Thoracic aorta (tissue), 2 donors: ENCODE measurements around the gene RWDD4. TPM values are rescaled to one million over a fixed set of nuclear protein-coding genes. Genes with fewer than 3 reads are reported as not detected.

Source experiments
- ATAC-seq: fragments of 150-250 bp; one replicate; pipeline ENCODE4 v1.8.0; 2017; ENCODE audit warnings: low read depth; ENCODE audit not compliant: insufficient number of reproducible peaks, low FRiP score
- DNase-seq: peaks from one replicate; pipeline ENCODE4 v3.0.0-alpha.2; 2020; ENCODE audit warnings: low spot score
- H3K27ac ChIP-seq, 2 donors: fragments of 200-600 bp; sonication (generic); 1 replicate in 1 of 2; 2 replicates in 1 of 2; pipeline ENCODE4 v1.5.1; 2016; ENCODE audit warnings: mild to moderate bottlenecking in 2 of 2, moderate library complexity in 2 of 2
- H3K27me3 ChIP-seq: fragments of 200-600 bp; sonication (generic); replicated peaks from 2 replicates; pipeline ENCODE4 v1.6.0; 2016; ENCODE audit warnings: mild to moderate bottlenecking; ENCODE audit not compliant: insufficient read depth
- H3K36me3 ChIP-seq: fragments of 200-600 bp; sonication (generic); one replicate; pipeline ENCODE4 v1.5.1; 2016
- H3K4me1 ChIP-seq, 2 donors: fragments of 200-600 bp; sonication (generic); 1 replicate in 1 of 2; 2 replicates in 1 of 2; pipeline versions ENCODE4 v1.5.1 to v1.6.0; 2016; ENCODE audit warnings: low read depth in 2 of 2, mild to moderate bottlenecking in 1 of 2; ENCODE audit not compliant: control insufficient read depth in 1 of 2
- H3K4me3 ChIP-seq: fragments of 200-600 bp; sonication (generic); 2 replicates; pipeline ENCODE4 v1.5.1; 2016; ENCODE audit warnings: mild to moderate bottlenecking
- H3K9me3 ChIP-seq: fragments of 200-600 bp; sonication (generic); 2 replicates; pipeline ENCODE4 v1.5.1; 2016
- total RNA-seq, 2 donors: library from RNA; depleted of rRNA; stranded (reverse); fragments of >200 nt; gene quantifications; one replicate each; pipeline versions ENCODE4 v1.1.0 to v1.2.3, GENCODE V29; 2016
- TF ChIP-seq, protein P1 (sequence below): fragments of 200-600 bp; sonication (generic); IDR thresholded peaks from one replicate; pipeline ENCODE4 v1.5.1; 2019; ENCODE audit warnings: antibody characterized with exemption

RWDD4 gene
- total RNA-seq, 2 donors from 2014 or later, result 15.2 to 35.6 TPM

DNA sequence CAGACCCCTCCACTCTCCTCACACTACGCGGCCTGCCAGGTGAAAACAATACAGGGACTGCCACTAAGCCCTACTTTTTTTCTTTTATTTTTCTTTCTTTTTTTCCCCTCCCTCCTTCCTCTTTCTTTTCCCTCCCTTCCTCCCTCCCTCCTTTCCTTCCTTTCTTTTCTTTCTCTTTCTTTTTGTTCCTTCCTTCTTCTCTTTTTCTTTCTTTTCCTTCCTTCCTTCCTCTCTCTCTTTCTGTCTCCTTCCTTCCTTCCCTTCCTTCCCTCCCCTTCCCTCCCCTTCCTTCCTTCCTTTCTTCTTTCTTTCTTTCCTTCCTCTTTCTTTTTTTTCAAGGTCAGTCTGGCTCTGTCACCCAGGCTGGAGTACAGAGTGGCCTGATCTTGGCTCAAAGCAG lies 41.9 kb downstream of the RWDD4 start:
- Histone ChIP-seq H3K27me3 (no peaks in the 10 kb centered on the region), H3K4me1 (no peaks in the 10 kb centered on the region), H3K9me3 (no peaks in the 10 kb centered on the region), H3K4me3 (no peak overlapping the region), H3K36me3 (no peaks in the 10 kb centered on the region), H3K27ac (no peak overlapping the region)
- DNase-seq, result no peak
- TF ChIP-seq, protein P1, sequence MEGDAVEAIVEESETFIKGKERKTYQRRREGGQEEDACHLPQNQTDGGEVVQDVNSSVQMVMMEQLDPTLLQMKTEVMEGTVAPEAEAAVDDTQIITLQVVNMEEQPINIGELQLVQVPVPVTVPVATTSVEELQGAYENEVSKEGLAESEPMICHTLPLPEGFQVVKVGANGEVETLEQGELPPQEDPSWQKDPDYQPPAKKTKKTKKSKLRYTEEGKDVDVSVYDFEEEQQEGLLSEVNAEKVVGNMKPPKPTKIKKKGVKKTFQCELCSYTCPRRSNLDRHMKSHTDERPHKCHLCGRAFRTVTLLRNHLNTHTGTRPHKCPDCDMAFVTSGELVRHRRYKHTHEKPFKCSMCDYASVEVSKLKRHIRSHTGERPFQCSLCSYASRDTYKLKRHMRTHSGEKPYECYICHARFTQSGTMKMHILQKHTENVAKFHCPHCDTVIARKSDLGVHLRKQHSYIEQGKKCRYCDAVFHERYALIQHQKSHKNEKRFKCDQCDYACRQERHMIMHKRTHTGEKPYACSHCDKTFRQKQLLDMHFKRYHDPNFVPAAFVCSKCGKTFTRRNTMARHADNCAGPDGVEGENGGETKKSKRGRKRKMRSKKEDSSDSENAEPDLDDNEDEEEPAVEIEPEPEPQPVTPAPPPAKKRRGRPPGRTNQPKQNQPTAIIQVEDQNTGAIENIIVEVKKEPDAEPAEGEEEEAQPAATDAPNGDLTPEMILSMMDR, result no peak
- no peak for ATAC-seq

DNA sequence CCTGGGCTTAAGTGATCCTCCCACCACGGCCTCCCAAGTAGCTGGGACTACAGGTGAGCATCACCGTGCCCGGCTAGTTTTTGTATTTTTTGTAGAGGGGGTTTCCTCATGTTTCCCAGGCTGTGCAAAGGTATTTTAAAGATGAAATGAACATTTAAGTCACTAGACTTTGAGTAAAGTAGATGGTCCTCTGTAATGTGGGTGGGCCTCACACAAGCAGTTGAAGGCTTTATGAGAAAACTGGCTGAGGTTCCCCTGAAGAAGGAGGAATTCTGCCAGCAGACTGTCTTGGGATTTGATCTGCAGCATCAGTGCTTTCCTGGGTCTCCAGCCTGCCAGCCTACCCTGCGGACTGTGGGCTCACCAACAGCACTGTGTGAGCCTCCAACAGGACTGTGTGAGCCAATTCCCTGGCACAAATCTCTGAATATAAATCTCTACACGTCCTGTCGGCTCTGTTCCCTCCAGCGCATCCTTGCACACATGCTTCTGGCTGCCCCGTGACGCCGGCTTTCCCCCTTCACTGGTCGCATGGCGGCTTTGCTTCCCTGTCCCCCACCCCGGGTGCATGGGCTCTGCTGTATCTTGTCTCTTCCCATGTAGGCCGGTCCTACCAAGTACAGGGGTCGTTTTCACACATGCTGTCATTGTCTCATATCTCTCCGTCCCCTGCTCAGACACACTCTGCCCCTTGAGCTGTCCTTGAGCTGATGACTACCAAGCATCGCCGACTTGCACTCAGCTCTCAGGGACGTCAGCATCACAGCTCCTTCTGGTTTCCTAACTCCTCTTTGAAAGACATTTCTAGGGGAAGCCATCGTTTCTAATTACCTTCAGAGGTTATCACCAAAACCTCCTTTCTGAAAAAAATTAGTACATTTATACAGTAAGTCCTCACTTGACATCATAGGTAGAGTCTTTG lies 46.4 kb downstream of the RWDD4 start:
- no peaks in the 10 kb centered on the region for H3K27me3 ChIP-seq
- H3K4me1 ChIP-seq, result peaks cover 0 to 6% of the 10 kb centered on the region in 2 donors
- DNase-seq, result no peak
- ATAC-seq, result no peak
- H3K4me3 ChIP-seq, result no peak overlapping the region
- H3K27ac ChIP-seq, result no peak overlapping the region
- H3K9me3 ChIP-seq, result no peaks in the 10 kb centered on the region
- TF ChIP-seq, protein P1, result no peak
- H3K36me3 ChIP-seq, result no peaks in the 10 kb centered on the region

DNA sequence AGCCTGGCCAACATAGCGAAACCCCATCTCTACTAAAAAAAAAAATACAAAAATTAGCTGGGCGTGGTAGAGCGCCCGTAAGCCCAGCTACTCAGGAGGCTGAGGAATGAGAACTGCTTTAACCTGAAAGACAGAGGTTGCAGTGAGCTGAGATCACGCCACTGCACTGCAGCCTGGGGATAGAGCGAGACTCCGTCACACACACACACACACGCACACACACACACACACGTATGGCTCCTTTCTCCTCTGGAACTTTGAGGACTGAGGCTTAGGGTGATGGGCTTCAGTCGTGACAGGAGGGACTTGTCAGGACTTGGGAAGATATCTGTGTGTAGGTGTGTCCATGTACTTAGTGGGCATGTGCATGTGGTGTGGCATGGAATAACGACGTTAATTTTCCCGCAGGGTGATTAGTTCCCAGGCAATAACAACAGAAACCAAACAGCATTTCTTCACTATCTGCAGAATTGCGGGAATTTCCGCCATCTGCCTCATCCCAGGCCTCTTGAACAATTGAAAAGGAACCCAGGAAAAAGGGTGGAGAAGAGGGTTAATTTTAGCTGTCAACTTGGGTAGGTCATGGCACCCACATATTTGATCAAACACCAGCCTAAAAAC lies 47.7 kb downstream of the RWDD4 start:
- Histone ChIP-seq H3K27ac (no peak overlapping the region), H3K36me3 (no peaks in the 10 kb centered on the region), H3K27me3 (no peaks in the 10 kb centered on the region), H3K4me1 (peaks cover 0 to 6% of the 10 kb centered on the region in 2 donors), H3K9me3 (no peaks in the 10 kb centered on the region), H3K4me3 (no peak overlapping the region)
- no peak for ATAC-seq
- no peak for DNase-seq
- TF ChIP-seq, protein P1, result no peak

DNA sequence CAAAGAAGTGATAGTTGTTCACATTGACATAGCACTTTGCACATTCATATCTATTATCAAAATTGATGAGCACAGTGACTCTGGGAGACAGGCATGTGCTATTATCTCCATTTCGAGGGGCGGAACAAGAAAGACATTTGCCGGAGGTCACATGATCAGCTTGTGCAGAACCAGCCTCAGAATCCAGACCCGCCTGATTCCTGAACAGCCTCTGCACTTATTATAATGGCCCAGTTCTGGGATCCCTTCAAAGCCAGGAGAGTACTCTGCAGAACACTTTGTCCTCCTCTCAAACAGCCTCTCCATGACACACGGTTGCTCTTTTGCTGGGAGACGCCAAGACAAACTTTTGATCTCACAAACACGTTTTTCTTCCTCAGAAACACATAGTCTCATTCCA lies 48.4 kb downstream of the RWDD4 start:
- Histone ChIP-seq H3K36me3 (no peaks in the 10 kb centered on the region), H3K4me1 (peaks cover 0 to 6% of the 10 kb centered on the region in 2 donors), H3K27ac (no peak overlapping the region), H3K9me3 (no peaks in the 10 kb centered on the region), H3K4me3 (no peak overlapping the region), H3K27me3 (no peaks in the 10 kb centered on the region)
- ATAC-seq, result no peak
- no peak for DNase-seq
- TF ChIP-seq, protein P1, result no peak

DNA sequence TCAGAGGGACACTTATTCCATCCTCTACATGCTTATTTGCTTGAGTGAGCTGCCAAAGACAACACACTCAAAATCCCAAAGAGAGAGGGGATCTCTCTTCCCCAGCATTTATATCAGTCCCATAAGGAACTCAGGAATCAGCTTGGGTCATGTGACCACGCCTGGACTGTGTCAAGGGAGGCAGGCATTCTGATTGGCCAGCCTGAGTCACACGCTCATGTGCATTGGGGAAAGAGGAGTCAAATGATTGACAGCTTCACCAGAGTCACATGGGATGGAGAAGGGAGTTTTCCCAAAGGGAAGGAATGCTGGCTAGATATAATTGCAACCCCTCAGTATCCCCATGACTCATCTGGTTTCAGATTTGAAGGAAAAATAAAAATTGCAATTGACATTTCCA lies 49.0 kb downstream of the RWDD4 start:
- no peak for ATAC-seq
- DNase-seq, result no peak
- TF ChIP-seq, protein P1, result no peak

More for the DNA sequence above, 49.0 kb downstream of the RWDD4 start:
- H3K27me3 ChIP-seq, result no peaks in the 10 kb centered on the region
- no peaks in the 10 kb centered on the region for H3K9me3 ChIP-seq
- peaks cover 0 to 6% of the 10 kb centered on the region in 2 donors for H3K4me1 ChIP-seq
- no peak overlapping the region for H3K4me3 ChIP-seq
- no peak overlapping the region for H3K27ac ChIP-seq
- no peaks in the 10 kb centered on the region for H3K36me3 ChIP-seq
